Stimulated activated CD8-positive, alpha-beta memory T cell treated with anti-CD3 and anti-CD28 coated beads, Interleukin-4, amount 100 ng/mL, for 48 hours (primary cell): ENCODE data around the gene POR.
"Not testable (repeated sequence)": the region's sequence is repeated elsewhere in the genome, so short reads cannot be mapped to it uniquely, and the experiment has no call there.

ENCODE experiments used
- DNase-seq: peaks from one replicate; pipeline ENCODE4 v3.0.0-alpha.2; 2020

Gene POR

DNA sequence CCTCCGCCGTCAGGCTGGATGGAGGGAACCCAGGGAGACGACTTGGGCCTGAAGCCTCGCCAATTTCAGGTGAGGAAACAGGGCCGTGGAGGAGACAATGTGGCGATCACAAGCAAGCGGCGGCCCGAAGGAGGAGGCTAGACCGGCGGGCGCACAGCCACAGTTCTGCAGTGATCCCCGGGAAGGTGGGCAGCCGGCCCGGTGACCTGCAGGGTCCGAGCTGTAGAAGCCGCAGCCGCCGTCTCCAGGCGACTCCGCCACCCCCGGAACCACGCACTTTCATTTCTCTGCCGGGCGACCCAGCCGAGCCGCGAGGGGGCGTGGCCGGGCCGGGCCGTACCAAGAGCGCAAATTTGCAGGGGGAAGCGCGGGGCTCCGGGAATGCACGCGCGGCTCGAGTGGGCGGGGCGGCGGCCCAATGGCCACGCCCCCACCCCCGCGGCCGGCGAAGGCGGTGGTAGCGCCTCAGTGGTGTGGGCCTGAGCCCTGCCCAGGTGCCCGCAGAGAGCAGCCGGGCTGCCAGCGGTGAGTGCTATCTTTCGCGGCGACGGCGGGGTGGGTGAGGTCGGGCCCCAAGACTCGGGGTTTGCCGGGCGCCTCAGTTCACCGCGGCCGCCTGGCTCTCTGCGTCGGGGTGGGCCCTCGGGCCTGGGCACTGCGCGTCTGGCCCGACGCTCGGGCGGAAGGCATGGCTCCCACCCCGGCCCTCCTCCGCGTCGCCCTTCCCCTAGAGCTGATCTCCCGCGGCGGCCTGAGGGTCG is at the start of gene POR:
POR (plus strand) TSS at position 501 of the 761 bp plus-strand sequence. CDS start 38,847 bp downstream, outside the sequence.
- peak; percentile 97 for DNase-seq

GRCh38 chr7:75866114-75866488 is 48.9 kb upstream of the POR start:
- no peak for DNase-seq

GRCh38 chr7:75866489-75867389 is 48.2 kb upstream of the POR start:
- DNase-seq = peak; percentile 57

GRCh38 chr7:75867390-75867717 is 47.6 kb upstream of the POR start:
- no peak for DNase-seq

- no peak for DNase-seq
These were observed 46.8 kb upstream of the POR start for GRCh38 chr7:75868153-75868552.

GRCh38 chr7:75869776-75870379 is 45.1 kb upstream of the POR start:
- DNase-seq = peak; percentile 51

DNA sequence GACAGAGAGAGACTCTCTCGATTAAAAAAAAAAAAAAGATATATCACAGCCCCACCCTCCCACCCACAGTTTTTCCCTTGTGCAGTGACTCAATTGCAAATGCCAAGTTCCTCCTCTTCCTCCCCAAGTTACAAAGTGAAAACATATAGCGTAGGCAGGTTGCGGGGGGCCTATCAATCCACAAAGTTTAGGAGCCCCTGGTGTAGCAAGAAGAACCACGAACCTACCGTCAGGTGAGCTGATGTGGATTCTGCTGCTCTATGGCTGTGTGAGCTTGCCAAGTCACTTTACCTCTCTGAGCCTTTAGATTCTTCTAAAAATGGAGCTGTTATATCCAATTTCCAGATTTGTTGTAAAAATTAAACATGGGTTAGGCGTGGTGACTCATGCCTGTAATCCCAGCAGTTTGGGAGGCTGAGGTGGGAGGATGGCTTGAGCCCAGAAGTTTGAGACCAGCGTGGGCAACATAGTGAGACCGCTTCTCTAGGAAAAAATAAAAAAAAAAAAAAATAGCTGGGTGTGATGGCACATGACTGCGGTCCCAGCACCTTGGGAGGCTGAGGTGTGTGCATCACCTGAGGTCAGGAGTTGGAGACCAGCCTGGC is 44.3 kb upstream of the POR start:
- peak; percentile 51 for DNase-seq

DNA sequence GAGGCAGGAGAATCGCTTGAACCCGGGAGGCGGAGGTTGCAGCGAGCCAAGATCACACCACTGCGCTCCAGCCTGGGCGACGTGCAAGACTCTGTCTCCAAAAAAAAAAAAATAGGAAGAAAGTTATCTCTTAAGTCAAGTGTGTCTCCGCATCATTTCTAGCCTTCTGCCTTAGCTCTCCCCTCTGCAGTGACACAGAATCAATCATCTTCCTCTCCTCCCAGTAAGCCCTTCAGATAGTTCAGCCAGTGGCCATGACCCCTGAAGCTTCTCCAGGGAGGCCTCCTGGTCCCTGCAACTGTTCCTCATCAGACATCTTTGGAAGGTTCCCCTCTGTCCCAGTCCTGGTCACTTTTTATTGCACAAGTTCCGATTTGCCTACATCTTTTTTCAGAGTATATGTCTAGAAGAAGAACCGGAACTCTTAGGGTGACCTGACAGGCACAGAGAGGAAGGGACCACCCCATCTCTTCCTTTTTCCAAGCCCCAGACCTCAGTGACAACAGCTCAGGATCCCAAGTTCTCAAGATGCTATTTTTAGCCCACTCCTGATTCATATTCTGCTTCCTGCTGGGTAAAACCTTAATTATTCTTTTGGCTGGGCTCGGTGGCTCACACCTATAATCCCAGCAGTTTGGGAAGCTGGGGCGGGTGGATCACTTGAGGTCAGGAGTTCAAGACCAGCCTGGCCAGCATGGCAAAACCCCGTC is 42.7 kb upstream of the POR start:
- no peak for DNase-seq

DNA sequence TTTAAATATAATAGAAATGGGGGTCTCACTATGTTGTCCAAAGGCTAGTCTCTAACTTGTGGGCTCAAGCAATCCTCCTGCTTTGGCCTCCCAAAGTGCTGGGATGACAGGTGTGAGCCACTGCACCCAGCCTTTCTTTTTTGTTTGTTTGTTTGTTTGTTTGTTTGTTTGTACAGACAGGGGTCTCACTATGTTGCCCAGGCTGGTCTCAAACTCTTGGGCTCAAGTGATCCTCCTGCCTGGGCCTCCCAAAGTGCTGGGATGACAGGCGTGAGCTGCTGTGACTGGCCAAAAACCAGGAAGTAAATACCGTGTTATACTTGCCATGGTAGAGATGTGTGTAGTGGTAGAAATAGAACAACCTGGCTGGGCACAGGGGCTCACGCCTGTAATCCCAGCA is 40.8 kb upstream of the POR start:
- DNase-seq = not testable (repeated sequence)

DNA sequence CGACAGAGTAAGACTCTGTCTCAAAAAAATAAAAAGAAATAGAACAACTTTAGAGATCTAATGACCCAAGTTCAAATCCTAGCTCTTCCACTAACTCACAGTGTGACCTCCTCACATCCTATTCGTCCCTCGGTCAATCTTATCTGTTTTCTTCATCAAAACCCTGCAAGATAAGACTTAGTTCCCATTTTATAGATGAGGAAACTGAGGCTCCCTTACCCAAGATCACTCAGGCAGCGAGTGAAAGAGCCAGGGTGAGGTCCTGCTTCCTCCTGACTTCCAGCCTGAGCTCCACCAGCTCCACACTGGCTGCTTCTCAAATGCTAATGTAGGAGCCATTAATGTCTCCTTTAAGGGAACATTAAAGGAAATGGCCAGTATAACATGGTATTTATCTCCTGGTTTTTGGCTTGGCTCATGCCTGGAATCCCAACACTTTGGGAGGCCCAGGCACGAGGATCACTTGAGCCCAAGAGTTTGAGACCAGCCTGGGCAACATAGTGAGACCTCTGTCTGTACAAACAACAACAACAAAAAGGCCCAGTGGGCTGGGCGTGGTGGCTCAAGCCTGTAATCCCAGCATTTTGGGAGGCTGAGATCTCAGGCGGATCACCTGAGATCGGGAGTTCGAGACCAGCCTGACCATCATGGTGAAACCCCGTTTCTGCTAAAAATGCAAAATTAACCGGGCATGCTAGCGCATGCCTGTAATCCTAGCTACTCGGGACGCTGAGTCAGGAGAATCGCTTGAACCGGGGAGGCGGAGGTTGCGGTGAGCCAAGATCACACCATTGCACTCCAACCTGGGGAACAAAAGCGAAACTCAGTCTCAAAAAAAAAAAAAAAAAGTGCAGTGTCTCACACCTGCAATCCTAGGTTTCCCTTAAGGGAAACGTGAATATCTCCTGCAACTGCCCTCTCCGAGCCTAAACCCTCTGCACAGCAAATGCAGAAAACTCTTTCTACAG is 39.6 kb upstream of the POR start:
- DNase-seq = no peak

- no peak for DNase-seq
These were observed 38.7 kb upstream of the POR start for GRCh38 chr7:75876126-75876881.

DNA sequence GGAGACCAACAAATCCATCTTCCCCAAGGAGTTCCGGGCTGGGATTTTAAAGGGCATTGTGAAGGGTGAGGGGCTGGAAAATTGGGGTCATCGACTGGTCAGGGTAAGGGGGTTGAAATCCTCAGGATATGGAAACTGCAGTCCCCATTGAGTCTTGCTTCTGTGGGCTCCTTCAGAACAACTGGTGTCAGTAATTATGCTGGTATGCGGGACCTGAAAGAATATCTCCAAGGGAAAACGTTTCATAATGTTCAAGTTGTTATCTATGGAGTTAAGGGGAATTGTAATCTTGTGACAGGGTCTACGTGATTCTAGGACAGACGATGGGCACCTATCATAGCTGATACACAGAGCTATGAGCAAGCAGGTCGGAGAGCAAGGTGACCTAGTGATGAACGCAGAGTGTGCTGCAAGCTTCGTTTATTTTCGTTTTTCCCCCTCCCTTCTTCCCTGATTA is 36.6 kb upstream of the POR start:
- no peak for DNase-seq

DNA sequence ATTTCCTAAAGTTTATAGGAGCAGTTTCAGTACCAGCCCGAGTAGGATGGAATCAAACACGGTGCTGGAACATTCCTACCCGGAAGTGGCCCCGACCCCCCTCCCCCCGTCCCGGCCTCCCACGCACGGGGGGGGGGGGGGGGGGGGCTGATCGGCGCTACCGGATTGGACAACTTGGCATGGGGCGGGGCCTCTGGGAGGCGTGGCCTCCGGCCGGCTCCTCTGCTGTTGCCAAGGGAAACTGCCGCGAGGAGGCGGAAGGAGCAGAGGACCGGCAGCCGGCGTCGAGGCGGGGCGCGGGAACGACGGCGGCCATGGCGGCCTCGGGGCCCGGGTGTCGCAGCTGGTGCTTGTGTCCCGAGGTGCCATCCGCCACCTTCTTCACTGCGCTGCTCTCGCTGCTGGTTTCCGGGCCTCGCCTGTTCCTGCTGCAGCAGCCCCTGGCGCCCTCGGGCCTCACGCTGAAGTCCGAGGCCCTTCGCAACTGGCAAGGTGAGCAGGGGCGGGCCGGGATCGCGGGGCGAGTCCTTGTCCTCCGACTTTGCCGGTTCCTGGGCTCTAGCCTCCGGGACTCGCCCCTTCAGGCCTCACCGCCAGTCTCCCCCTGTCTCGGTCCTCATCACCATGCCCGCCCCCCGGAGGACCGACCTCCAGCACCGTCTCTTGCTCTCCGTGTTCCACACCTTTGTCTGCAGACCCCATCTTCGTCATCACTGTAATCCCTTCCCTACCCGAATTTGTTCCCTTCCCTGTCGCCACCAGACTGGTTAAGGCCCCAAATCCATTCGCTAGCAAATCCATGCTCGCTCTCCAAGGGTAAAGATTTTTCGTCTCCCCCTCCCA is 36.0 kb upstream of the POR start, which contains the start of gene RHBDD2:
RHBDD2 (plus strand) TSS at position 266 of the 843 bp plus-strand sequence; CDS start at position 315, 49 bp downstream.
- DNase-seq = peak; percentile 98

DNA sequence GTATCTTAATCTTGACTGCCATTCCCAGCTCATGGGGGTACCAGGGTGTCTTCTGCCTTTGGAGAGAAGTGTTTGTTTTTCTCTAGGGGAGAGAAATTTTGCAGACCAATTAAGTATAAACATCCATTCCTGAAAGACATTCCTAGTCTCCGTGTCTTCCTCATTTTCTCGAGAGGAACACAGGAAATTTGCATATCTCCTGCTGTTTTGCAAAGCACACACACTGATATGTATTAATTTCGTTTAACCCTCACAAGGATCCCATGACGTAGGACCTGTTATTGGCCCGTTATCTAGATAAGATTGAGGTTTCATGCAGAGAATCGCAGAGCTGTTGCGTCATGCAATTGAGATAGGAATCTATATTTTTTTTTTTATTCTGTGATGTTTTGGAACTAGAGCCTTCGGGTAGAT is 35.2 kb upstream of the POR start:
- DNase-seq = no peak

- DNase-seq = no peak
These were observed 34.7 kb upstream of the POR start for GRCh38 chr7:75880242-75880641.

DNA sequence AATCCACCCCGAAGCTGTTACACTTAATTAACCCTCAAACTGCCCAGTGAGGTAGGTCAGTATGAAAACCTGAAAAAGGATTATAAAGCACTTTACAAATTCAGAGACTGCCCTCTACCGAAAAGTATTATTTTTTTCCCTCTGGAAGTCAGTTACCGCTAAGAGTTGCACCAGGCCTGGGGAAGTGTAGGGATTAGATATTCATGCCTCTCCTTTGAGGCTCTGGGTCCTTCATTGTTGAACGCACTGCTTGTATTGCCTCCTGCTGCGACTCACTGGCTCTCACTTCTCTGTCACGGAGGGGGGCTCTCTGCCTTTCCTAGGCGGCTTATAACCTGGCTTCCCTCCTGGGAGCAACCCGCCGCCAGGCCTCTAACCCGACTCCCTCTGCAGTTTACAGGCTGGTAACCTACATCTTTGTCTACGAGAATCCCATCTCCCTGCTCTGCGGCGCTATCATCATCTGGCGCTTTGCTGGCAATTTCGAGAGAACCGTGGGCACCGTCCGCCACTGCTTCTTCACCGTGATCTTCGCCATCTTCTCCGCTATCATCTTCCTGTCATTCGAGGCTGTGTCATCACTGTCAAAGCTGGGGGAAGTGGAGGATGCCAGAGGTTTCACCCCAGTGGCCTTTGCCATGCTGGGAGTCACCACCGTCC is 33.4 kb upstream of the POR start:
- no peak for DNase-seq

DNA sequence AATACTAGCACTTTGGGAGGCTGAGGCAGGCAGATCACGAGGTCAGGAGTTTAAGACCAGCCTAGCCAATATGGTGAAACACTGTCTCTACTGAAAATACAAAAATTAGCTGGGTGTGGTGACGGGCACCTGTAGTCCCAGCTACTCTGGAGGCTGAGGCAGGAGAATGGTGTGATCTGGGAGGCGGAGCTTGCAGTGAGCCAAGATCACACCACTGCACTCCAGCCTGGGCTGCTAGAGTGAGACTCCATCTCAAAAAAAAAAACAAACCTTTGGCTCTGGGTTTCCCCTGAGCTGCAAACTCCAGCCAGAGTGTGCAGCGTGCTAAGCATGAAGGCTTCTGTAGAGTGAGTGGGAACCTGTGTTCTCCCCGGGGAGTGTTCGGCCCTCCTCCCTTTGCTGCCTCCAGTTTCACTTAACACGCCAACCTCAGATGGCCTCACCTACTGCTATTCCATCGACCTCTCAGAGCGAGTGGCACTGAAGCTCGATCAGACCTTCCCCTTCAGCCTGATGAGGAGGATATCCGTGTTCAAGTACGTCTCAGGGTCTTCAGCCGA is 31.6 kb upstream of the POR start:
- not testable (repeated sequence) for DNase-seq

- no peak for DNase-seq
These were observed 30.5 kb upstream of the POR start for GRCh38 chr7:75884476-75884875.
